CD4-positive, alpha-beta T cell treated with Interferon gamma for 1 hour (primary cell): Measurements from ENCODE around the gene COL6A5.

Experiments used
- DNase-seq: peaks from one replicate; pipeline ENCODE4 v3.0.0-alpha.2; 2020

Gene COL6A5

DNA sequence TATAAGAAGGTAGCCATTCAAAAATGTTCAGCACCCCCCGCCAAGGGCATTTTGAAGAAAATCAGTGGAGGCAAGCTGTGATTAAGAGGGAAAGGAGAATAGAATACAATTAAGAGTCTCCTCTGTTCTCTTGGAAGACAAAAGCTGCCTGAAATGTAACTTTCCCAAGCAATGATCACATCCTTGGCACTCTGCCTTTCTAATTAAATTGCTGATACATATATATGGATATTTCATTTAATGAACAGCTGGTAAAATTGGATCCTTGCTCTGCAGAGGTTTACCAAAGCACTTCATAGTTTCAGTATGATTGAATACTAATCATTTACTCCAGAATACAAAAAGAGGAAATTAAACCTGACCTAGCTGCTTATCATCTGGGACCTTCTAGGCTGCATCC lies 182.0 kb downstream of the COL6A5 start:
- DNase-seq, result no peak

DNA sequence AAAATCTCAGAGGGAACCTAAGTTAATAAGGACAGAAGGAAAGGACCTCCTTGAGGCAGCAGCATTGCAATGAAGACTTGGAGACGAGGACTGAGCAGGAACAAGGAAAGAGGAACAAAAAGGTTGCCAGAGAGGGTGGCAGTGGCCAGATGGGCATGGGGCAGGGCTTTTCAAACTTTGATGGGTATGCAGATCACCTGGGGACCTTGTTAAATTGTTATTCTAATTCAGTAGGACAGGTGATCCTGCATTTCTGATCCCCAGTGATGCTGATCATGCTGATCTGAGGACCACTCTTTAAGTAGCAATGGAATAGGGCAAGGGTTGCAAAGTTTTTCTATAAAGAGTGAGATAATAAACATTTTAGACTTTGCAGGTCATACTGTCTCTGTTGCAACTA lies 182.6 kb downstream of the COL6A5 start:
- DNase-seq, result no peak

DNA sequence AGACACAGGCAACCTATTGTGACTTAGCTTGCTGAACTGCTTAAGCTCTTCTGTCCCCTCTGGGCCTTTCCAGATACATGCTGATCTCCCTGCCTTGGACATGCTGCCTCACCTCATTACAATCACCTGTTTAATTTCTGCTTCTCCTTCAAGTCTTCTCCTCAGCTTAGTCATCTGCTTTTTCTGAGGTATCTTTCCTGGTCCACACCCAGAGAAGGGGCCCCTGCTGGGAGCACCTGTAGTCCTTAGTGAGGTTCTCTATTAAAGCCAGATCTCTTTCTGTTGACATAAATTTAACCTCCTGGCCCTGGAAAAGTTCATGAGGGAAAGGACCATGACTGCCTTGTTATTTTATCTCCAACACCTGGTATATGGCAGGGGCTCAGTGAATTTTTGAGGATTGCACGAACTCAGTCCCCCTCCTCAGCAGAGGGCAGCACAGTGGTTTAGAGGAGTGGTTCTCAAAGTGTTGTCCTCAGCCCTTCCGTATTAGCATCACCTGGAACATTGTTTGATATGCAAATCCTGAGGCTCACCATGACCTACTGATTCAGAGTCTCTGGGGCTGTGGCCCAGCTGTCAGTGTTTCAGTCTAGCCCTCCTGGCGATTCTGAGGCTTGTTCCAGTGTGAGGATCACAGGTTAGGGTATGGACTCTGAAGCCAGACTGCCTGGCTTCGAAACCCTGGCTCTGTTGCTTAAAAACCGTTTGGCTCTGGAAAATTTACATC lies 184.2 kb downstream of the COL6A5 start:
- no peak for DNase-seq

DNA sequence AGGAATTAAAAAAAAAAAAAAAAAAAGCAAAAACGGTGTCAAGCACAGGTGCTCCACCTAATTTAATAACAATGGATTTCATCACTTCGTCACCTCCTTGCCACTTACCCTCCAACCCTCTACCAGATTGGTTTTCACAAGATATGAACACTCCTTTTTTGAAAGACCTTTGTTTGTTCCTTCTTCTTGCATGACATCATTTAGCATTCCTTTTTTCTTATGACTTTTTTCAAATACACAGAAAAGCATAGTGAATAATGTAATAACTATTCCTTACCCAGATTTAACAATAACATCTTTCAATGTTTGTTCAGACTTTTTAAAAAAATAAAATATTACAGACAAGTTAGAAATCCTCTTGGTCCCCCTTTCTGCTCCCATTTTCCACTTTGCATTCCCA lies 187.8 kb downstream of the COL6A5 start:
- no peak for DNase-seq
